ENCODE measurements around the gene PPP5C.
A peak's percentile ranks its signal among the peaks of the same experiment; 100 is the strongest.

The PPP5C gene

DNA sequence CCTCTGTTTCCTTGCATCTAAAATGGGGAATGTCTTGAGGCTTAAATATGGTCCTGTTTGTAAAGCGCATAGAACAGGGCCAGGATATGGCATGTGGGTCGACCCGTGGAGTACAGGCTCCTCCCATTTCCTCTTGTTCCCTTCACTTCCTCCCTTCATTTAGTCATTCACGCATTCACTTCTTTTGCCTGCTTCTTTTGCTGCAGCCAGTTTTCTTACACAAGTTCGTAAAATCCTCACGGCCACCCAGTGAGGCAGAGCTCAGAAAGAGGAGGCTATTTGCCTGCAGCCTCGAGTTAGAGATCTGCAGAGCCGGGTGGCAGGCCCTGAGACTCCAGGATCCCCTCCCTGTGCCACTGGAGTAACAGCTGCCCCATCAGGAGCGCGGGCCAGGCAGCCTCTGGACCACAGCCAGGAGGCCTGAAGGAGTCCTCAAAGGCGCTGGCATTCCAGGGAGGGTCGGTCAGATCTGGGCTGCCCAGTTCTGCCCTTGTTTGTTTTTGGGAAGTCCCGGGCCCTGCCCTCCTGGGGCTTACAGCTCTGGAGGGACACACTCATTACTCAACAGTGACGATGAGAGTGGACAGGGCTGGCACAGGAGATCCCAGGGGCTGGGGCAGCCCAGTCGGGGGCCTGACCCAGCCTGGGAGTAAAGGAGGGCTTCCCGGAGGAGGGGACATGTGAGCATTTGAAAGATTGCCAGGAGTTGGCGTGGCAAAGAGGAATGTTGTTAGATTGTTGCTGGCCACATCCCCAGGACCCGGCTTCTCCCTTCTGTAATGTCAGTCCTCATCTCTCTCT, 4.6 kb downstream of the PPP5C start:
- H3K27ac ChIP-seq = peak overlapping the region; percentile 69 to 71
- peaks cover 29 to 39% (median 32%) of the 10 kb centered on the region in 3 donors for H3K36me3 ChIP-seq
- H3K27me3 ChIP-seq = no peaks in the 10 kb centered on the region
- H3K4me1 ChIP-seq = peaks cover 6 to 56% (median 49%) of the 10 kb centered on the region in 4 donors
- H3K9me3 ChIP-seq = no peaks in the 10 kb centered on the region
- intact Hi-C loops (cut with DNase I; ENCODE audit: low total_unique reads) = no loop called here
- peak overlapping the region in 1 of 2 donors; percentile 3 for H3K4me3 ChIP-seq
- TF ChIP-seq, protein P1, sequence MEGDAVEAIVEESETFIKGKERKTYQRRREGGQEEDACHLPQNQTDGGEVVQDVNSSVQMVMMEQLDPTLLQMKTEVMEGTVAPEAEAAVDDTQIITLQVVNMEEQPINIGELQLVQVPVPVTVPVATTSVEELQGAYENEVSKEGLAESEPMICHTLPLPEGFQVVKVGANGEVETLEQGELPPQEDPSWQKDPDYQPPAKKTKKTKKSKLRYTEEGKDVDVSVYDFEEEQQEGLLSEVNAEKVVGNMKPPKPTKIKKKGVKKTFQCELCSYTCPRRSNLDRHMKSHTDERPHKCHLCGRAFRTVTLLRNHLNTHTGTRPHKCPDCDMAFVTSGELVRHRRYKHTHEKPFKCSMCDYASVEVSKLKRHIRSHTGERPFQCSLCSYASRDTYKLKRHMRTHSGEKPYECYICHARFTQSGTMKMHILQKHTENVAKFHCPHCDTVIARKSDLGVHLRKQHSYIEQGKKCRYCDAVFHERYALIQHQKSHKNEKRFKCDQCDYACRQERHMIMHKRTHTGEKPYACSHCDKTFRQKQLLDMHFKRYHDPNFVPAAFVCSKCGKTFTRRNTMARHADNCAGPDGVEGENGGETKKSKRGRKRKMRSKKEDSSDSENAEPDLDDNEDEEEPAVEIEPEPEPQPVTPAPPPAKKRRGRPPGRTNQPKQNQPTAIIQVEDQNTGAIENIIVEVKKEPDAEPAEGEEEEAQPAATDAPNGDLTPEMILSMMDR (IDR thresholded peaks at IDR 0.05) = no peak
- peak; percentile 65 to 92 for DNase-seq

DNA sequence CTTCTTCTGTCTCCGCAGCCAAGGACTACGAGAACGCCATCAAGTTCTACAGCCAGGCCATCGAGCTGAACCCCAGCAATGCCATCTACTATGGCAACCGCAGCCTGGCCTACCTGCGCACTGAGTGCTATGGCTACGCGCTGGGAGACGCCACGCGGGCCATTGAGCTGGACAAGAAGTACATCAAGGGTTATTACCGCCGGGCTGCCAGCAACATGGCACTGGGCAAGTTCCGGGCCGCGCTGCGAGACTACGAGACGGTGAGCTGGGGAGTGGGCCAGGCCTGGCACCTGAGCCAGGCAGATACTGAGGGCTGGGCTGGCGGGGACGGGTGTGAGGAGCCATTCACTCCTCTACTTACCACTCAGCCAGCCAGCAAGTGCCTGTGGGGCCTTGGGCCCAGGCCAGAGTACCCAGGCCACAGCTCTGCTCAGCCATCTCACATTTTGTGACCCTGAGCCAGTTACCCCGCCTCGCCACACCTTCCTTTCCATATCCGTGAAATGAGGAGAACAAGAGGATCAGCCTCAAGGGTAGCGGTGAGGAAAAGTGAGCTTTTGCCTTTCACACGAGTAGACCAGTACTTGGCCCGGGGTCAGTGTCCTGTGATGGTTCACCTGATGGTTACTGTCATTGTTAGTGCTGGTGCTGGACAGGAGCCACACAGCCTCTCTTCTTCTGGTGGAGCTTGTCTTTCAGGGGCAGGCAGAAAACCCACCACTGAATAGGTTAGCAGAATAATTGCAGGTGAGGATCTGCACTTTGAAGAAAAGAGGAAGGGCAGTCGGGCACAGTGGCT, 7.0 kb downstream of the PPP5C start:
- peaks cover 29 to 57% (median 38%) of the 10 kb centered on the region in 3 donors for H3K36me3 ChIP-seq

GRCh38 chr19:46355234-46356148, 8.6 kb downstream of the PPP5C start:
- Histone ChIP-seq H3K27ac (no peak overlapping the region), H3K36me3 (peaks cover 29 to 59% (median 38%) of the 10 kb centered on the region in 3 donors)
- intact Hi-C loops (cut with DNase I; ENCODE audit: low total_unique reads) = no loop called here

More for the DNA sequence above, 7.0 kb downstream of the PPP5C start:
- Histone ChIP-seq H3K27ac (no peak overlapping the region), H3K9me3 (no peaks in the 10 kb centered on the region), H3K4me3 (no peak overlapping the region), H3K4me1 (peaks cover 6 to 38% (median 34%) of the 10 kb centered on the region in 4 donors), H3K27me3 (no peaks in the 10 kb centered on the region)
- DNase-seq = peak in 1 of 2 donors; percentile 64
- intact Hi-C loops (cut with DNase I; ENCODE audit: low total_unique reads) = no loop called here
- TF ChIP-seq, protein P1 (IDR thresholded peaks at IDR 0.05) = no peak

GRCh38 chr19:46356149-46357055, 9.5 kb downstream of the PPP5C start:
- Histone ChIP-seq H3K9me3 (no peaks in the 10 kb centered on the region), H3K4me1 (peaks cover 0 to 13% (median 10%) of the 10 kb centered on the region in 4 donors), H3K4me3 (no peak overlapping the region), H3K27me3 (no peaks in the 10 kb centered on the region), H3K36me3 (peaks cover 29 to 60% (median 38%) of the 10 kb centered on the region in 3 donors), H3K27ac (no peak overlapping the region)
- TF ChIP-seq, protein P1 (IDR thresholded peaks at IDR 0.05) = no peak
- intact Hi-C loops (cut with DNase I; ENCODE audit: low total_unique reads) = no loop called here
- peak in 1 of 2 donors; percentile 10 for DNase-seq

More at GRCh38 chr19:46355234-46356148, 8.6 kb downstream of the PPP5C start:
- no peaks in the 10 kb centered on the region for H3K9me3 ChIP-seq
- peaks cover 0 to 22% (median 19%) of the 10 kb centered on the region in 4 donors for H3K4me1 ChIP-seq
- H3K4me3 ChIP-seq = no peak overlapping the region
- TF ChIP-seq, protein P1 (IDR thresholded peaks at IDR 0.05) = no peak
- peak in 1 of 2 donors; percentile 53 for DNase-seq
- no peaks in the 10 kb centered on the region for H3K27me3 ChIP-seq
